ENCODE measurements around the gene SNRNP70. TPM values are rescaled to one million over a fixed set of nuclear protein-coding genes. Genes with fewer than 3 reads are reported as not detected.

The SNRNP70 gene
- total and polyA plus RNA-seq, 2 of the 13 experiments (the other 11 are each of a cell fraction or from before 2014, with no cell fraction given): 150 to 210 TPM

GRCh38 chr19:49116544-49116943 is 31.3 kb downstream of the SNRNP70 start (continued):
- TF ChIP-seq IRX3 (CRISPR knock-in tag; IDR thresholded peaks at IDR 0.05; ENCODE audit: borderline replicate concordance, low read depth): no peak

DNA sequence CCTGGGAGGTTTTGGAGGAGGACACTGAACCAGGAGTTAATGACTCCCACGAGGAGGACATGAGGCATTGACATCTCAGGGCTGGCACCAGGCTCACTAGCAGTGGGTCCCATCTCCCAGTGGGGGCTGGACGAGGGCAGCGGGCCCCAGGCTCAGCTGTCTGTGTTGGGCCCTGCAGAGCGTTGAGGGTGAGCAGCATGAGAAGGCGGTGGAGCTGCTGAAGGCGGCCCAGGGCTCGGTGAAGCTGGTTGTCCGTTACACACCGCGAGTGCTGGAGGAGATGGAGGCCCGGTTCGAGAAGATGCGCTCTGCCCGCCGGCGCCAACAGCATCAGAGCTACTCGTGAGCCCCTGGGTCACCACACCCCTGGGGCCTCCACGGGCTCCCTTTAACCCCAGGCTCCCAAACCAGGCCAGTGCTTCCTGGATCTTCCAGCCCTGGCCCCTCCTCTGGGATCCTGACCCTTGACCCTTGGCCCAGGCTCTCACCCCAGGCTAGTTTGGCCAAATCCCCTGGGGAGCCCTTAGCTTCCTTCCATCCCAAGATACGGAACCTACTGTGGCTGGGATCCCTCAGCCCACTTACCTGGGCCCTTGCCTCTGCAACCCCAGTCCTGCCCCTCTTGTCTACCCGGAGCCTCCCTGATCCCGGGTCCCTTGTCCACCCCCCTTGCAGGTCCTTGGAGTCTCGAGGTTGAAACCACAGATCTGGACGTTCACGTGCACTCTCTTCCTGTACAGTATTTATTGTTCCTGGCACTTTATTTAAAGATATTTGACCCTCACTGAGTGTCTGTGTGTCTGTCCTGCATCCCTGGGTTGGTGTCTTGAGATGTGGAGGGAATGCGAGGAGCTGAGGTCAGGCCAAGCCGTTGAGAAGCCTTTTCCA is 32.7 kb downstream of the SNRNP70 start:
- ChIA-PET POLR2A (interaction anchor here (1.0 to 2.1 kb wide), 2 partner anchors 10 to 89 kb away, joined by 3 to 9 read pairs; no protein-coding TSS in a partner anchor), CTCF (ENCODE audit: low intra/inter-chr PET ratio, low total read pairs) (no interaction called here)
- H3K9me3 ChIP-seq (ENCODE audit: low read length): no peaks in the 10 kb centered on the region
- in situ Hi-C loops (cut with HindIII; ENCODE audit: extremely low pct_ligation_motif_present, low pct_unique_long_range_greater_than_20kb) (loop anchor here (5.0 kb wide), 1 partner anchor 34 kb away; no protein-coding TSS in a partner anchor), intact Hi-C loops (cut with micrococcal nuclease; ENCODE audit: unreplicated experiment) (no loop called here)
- no peaks in the 10 kb centered on the region for H4K20me1 ChIP-seq (ENCODE audit: insufficient read depth, low read length)
- H3K4me1 ChIP-seq (ENCODE audit: insufficient read depth, low read length): peaks cover 55% of the 10 kb centered on the region
- peak overlapping the region; percentile 98 for H3K4me2 ChIP-seq (ENCODE audit: low read depth, low read length)
- H3K27ac ChIP-seq (ENCODE audit: extremely low read length, insufficient read depth, low read length): peak overlapping the region; percentile 77
- DNase-seq (ENCODE audit: low spot score) (no peak), ATAC-seq (no peak), FAIRE-seq (no peak)
- H2AFZ ChIP-seq (ENCODE audit: low read length): no peak overlapping the region
- H3K36me3 ChIP-seq (replicated peaks in 1 of 2; ENCODE audit: control insufficient read depth in 1 of 2, insufficient read depth in 2 of 2, low read length in 2 of 2): no peaks in the 10 kb centered on the region
- WGBS (ENCODE audit: low lambda C conversion rate): 16% methylated on average over 9 of the region's 26 CpGs
- no TSS peak for BruUV-seq (replicated peaks)
- H3K27me3 ChIP-seq (ENCODE audit: control insufficient read depth in 1 of 2, insufficient read depth in 2 of 2, low read length in 2 of 2): peaks cover 0 to 7% of the 10 kb centered on the region in 2 experiments; a peak in 1 of 5 replicates
- peaks cover 4% of the 10 kb centered on the region for H3K79me2 ChIP-seq (ENCODE audit: insufficient read depth, low read length)
- peak overlapping the region; percentile 90 for H3K9ac ChIP-seq (ENCODE audit: insufficient read depth, low read depth, low read length)
- peak overlapping the region; percentile 63 to 78 (median 74) for H3K4me3 ChIP-seq (replicated peaks in 1 of 3; ENCODE audit: insufficient read depth in 1 of 3, low read depth in 2 of 3, low read length in 3 of 3)
- 0 out of 2 replicates have a peak, but pooled peaks have one; percentile 6 for TF ChIP-seq ZNF292 (CRISPR knock-in tag; IDR thresholded peaks at IDR 0.05; ENCODE audit: borderline replicate concordance, low read depth)
- 0 out of 2 replicates have a peak, but pooled peaks have one; percentile 51 for TF ChIP-seq ZNF724P (CRISPR knock-in tag; IDR thresholded peaks at IDR 0.05; ENCODE audit: borderline replicate concordance)
- no peak for TF ChIP-seq NFKBIZ (CRISPR knock-in tag; IDR thresholded peaks at IDR 0.05)
- no peak for TF ChIP-seq DNMT1 (CRISPR knock-in tag; IDR thresholded peaks at IDR 0.05)
- TF ChIP-seq MAZ (IDR thresholded peaks at IDR 0.05; ENCODE audit: borderline replicate concordance, low read depth, low read length): no peak
- no peak for TF ChIP-seq MAZ (CRISPR knock-in tag; IDR thresholded peaks at IDR 0.05; ENCODE audit: low read depth)
- no peak for TF ChIP-seq ZNF484 (CRISPR knock-in tag; IDR thresholded peaks at IDR 0.05; ENCODE audit: borderline replicate concordance, low read depth)
- TF ChIP-seq KDM5B (CRISPR knock-in tag; IDR thresholded peaks at IDR 0.05; ENCODE audit: borderline replicate concordance): 0 out of 2 replicates have a peak, but pooled peaks have one; percentile 24
- no peak for TF ChIP-seq HOXD1 (CRISPR knock-in tag; IDR thresholded peaks at IDR 0.05)
- TF ChIP-seq, protein P1, sequence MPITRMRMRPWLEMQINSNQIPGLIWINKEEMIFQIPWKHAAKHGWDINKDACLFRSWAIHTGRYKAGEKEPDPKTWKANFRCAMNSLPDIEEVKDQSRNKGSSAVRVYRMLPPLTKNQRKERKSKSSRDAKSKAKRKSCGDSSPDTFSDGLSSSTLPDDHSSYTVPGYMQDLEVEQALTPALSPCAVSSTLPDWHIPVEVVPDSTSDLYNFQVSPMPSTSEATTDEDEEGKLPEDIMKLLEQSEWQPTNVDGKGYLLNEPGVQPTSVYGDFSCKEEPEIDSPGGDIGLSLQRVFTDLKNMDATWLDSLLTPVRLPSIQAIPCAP (CRISPR knock-in tag; IDR thresholded peaks at IDR 0.05; ENCODE audit: low read depth): no peak
- TF ChIP-seq, protein P2, sequence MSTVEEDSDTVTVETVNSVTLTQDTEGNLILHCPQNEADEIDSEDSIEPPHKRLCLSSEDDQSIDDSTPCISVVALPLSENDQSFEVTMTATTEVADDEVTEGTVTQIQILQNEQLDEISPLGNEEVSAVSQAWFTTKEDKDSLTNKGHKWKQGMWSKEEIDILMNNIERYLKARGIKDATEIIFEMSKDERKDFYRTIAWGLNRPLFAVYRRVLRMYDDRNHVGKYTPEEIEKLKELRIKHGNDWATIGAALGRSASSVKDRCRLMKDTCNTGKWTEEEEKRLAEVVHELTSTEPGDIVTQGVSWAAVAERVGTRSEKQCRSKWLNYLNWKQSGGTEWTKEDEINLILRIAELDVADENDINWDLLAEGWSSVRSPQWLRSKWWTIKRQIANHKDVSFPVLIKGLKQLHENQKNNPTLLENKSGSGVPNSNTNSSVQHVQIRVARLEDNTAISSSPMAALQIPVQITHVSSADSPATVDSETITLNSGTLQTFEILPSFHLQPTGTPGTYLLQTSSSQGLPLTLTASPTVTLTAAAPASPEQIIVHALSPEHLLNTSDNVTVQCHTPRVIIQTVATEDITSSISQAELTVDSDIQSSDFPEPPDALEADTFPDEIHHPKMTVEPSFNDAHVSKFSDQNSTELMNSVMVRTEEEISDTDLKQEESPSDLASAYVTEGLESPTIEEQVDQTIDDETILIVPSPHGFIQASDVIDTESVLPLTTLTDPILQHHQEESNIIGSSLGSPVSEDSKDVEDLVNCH (CRISPR knock-in tag; IDR thresholded peaks at IDR 0.05): no peak
- TF ChIP-seq ZNF704 (CRISPR knock-in tag; IDR thresholded peaks at IDR 0.05; ENCODE audit: borderline replicate concordance): no peak
- TF ChIP-seq AGO2 (optimal IDR thresholded peaks at IDR 0.05; ENCODE audit: low read depth, low read length): peak; percentile 35
- no peak for TF ChIP-seq GABPB1 (CRISPR knock-in tag; IDR thresholded peaks at IDR 0.05)
